Omental fat pad (tissue), 4 donors: ENCODE measurements around the gene AIDA. TPM values are rescaled to one million over a fixed set of nuclear protein-coding genes. Genes with fewer than 3 reads are reported as not detected.
"Not testable (repeated sequence)": the region's sequence is repeated elsewhere in the genome, so short reads cannot be mapped to it uniquely, and the experiment has no call there.

ENCODE experiments used
- ATAC-seq: fragments of 150-250 bp; one replicate; pipeline ENCODE4 v1.9.1; 2016; ENCODE audit warnings: mild to moderate bottlenecking, moderate library complexity; ENCODE audit not compliant: low FRiP score
- DNase-seq: peaks from one replicate; pipeline ENCODE4 v3.0.0-alpha.2; 2019; ENCODE audit warnings: low spot score
- total RNA-seq, 4 donors: library from RNA; depleted of rRNA; stranded (reverse); fragments of >200 nt; gene quantifications; one replicate each; pipeline ENCODE4 v1.1.0, GENCODE V29; 2016
- TF ChIP-seq, protein P1 (sequence below), 3 donors: fragments of 450-650 bp; IDR thresholded peaks; one replicate each; pipeline ENCODE4 v1.5.1; 2016 to 2017; ENCODE audit warnings: antibody characterized with exemption in 3 of 3, mild to moderate bottlenecking in 3 of 3, moderate library complexity in 2 of 3

Gene AIDA
- total RNA-seq, 4 donors from 2014 or later, result 66.7 to 117 (median 88.4) TPM

DNA sequence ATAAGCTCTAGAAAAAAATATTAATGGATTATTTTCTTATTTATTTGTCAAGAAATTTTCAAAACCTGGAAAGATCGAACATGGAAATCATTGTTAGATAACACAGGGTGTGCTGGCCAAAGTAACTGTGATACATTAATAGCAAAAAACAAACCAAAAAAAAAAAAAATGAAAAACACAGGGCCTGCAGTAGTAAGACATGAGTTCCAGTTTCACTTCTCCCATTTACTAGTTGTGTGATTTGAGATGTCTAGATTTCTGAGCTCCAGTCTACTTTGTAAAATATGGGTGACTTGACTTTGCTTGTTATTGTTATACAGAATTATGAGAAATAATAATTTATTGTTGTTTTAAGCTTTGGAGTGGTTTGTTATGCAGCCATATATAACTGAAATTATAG lies 38.4 kb upstream of the AIDA start:
- no peak for ATAC-seq
- TF ChIP-seq, protein P1, sequence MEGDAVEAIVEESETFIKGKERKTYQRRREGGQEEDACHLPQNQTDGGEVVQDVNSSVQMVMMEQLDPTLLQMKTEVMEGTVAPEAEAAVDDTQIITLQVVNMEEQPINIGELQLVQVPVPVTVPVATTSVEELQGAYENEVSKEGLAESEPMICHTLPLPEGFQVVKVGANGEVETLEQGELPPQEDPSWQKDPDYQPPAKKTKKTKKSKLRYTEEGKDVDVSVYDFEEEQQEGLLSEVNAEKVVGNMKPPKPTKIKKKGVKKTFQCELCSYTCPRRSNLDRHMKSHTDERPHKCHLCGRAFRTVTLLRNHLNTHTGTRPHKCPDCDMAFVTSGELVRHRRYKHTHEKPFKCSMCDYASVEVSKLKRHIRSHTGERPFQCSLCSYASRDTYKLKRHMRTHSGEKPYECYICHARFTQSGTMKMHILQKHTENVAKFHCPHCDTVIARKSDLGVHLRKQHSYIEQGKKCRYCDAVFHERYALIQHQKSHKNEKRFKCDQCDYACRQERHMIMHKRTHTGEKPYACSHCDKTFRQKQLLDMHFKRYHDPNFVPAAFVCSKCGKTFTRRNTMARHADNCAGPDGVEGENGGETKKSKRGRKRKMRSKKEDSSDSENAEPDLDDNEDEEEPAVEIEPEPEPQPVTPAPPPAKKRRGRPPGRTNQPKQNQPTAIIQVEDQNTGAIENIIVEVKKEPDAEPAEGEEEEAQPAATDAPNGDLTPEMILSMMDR (IDR thresholded peaks at IDR 0.05), result no peak
- no peak for DNase-seq

DNA sequence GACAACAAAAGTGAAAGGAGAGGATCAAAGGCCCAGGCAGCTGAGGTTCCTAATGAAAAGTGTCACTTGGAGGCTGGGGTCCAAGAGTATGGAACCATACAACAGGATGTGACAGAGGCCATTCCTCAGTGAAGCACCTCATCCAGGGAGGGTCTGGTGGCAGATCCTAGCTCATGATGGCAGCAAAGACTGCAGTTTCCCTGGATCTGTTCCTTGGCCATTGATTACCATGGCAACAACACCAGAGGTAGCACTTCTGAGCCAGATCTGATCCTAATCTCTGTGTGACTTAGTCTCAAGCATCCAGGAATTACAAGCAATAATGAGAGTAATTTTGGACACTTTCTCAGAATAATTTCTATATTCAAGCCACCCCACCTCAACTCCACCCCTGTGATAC lies 37.6 kb upstream of the AIDA start:
- no peak for DNase-seq
- TF ChIP-seq, protein P1 (IDR thresholded peaks at IDR 0.05), result no peak
- no peak for ATAC-seq

DNA sequence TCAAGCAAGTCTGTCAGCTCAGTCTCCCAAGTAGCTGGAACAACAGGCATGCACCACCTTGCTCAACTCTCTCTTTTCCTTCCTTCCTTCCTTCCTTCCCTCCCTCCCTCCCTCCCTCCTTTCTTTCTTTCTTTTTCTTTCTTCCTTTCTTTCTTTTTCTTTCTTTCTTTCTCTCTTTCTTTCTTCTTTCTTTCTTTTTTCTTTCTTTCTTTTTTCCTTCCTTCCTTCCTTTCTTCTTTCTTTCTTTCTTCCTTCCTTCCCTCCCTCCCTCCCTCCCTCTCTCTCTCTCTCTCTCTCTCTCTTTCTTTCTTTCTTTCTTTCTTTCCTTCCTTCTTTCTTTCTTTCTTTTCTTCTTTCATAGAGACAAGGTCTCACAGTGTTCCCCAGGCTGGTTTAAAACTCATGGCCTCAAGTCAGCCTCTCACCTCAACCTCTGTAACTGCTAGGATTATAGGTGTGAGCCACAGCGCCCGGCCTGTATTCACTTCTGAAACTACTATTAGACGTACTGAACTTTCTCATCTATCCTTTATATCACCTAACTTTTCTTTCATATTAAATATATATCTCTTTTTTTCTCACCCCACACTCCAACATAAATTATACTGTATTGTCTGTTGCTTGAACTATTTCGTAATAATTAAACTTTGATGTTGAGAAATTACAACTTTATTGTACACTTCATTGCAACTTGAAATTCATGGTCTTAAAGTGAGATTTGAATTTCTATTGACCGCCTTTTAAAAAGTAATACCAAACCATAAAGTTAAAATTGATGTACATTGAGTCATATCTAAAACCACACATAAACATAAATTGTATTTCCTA lies 29.6 kb upstream of the AIDA start:
- DNase-seq, result not testable (repeated sequence)

DNA sequence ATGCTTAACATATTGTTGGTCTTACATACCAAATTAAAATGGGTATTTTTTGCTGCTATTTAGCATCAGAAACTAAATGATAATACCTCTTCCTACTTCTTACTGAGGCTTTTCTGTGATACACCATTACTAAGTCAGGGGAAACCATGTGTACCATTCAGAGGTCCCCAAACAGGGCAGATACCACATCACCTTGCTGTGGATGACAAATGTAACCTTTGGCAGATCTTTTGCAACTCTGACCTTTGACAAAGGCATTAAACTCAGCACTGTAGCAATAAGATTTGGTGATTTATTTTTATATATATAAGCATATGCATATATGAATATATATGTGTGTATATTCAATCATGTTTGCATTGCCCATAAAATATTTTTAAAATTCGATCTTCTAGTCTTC lies 27.6 kb upstream of the AIDA start:
- ATAC-seq, result no peak
- TF ChIP-seq, protein P1 (IDR thresholded peaks at IDR 0.05), result no peak
- DNase-seq, result no peak

More for the DNA sequence above, 29.6 kb upstream of the AIDA start:
- not testable (repeated sequence) for ATAC-seq

DNA sequence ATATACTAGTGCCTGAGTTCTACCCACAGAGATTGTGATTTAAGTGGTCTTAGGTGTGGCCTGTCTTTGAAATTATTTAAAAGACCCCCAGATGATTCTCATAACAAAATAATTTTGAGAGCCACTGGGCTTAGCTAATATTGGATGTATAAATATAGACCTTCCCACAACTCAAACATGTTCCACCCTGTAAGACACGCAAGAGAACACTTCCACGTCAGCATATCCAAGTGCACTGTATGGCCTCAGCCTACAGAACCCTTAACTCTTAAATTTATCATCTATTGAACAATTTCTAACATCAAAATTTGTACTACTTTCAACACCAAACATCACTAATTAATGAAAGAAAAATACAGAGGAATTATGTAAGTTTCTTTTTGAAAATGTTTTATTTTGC lies 27.2 kb upstream of the AIDA start:
- ATAC-seq, result no peak
- DNase-seq, result no peak
- TF ChIP-seq, protein P1 (IDR thresholded peaks at IDR 0.05), result no peak

DNA sequence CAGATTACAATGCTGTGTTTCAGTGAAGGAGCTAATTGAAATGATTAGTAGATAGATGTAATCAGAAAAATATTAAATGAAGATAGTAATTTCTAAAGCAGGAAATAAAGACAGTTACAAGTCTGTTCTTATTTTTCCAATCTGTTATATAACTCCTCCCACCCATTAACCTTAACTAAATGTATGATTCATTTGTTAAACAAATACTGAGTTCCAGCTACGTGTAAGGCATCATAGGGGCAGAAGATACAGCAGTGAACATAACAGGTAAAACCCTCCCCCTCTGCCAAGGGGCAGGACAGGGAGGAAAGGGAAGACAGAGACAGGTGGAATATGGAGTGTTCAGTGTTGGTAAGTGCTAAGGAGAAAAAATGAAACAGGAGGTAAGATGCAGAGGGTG lies 24.7 kb upstream of the AIDA start, which contains the start of gene FAM177B:
Gene FAM177B, plus strand, starts transcription at position 231 of the 400 bp plus-strand sequence. CDS start 9,344 bp downstream, outside the sequence.
- no peak for DNase-seq
- no peak for ATAC-seq
- TF ChIP-seq, protein P1 (IDR thresholded peaks at IDR 0.05), result no peak

DNA sequence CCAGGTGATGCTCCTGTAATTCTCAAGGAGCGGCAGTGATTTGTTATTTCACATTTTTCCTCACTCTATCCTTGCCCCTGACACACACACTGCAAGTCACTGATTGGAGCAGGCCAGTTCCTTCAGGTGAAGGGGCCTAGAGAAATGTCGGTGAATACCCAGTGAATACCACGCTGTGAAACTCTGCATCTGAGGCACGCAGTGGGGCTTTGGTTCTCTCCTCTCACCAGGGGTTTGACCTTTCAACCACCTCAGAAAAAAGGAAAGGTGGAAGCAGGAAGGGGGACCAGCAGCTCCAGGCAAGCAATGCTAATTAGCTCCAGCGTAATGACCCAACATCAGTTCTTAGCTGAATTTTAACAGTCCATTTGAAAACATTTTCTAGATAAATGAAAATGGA lies 24.2 kb upstream of the AIDA start:
- no peak for ATAC-seq
- TF ChIP-seq, protein P1 (IDR thresholded peaks at IDR 0.05), result no peak

More for the DNA sequence above, 24.2 kb upstream of the AIDA start:
- no peak for DNase-seq
